HepG2 (cell line): ENCODE measurements around the gene GDF15. TPM values are rescaled to one million over a fixed set of nuclear protein-coding genes. Genes with fewer than 3 reads are reported as not detected.
A peak's percentile ranks its signal among the peaks of the same experiment; 100 is the strongest.

ENCODE experiments used
- CENPX ChIP-seq: sonication (generic); formaldehyde crosslinking; IDR thresholded peaks from 2 replicates; pipeline ENCODE4 v1.9.0; 2021; ENCODE audit warnings: mild to moderate bottlenecking, missing genetic modification reagents, moderate library complexity
- FOXA1 ChIP-seq, 2 experiments: fragments of 450-650 bp in 1 of 2; sonication (generic) in 1 of 2; formaldehyde crosslinking in 1 of 2; IDR thresholded peaks; 2 replicates each; pipeline versions ENCODE4 v1.4.0 to v1.6.1; 2016 to 2020; ENCODE audit warnings: missing genetic modification reagents in 1 of 2
- MEF2D ChIP-seq: sonication (generic); formaldehyde crosslinking; IDR thresholded peaks from 2 replicates; pipeline ENCODE4 v1.5.1; 2020; ENCODE audit warnings: mild to moderate bottlenecking, missing genetic modification reagents
- RAD21 ChIP-seq: fragments of 450-650 bp; formaldehyde crosslinking; IDR thresholded peaks from 2 replicates; pipeline ENCODE4 v1.5.0; 2020; ENCODE audit warnings: mild to moderate bottlenecking
- ZFP82 ChIP-seq: sonication (generic); formaldehyde crosslinking; IDR thresholded peaks from 2 replicates; pipeline ENCODE4 v1.5.1; 2020; ENCODE audit warnings: mild to moderate bottlenecking, missing genetic modification reagents, borderline replicate concordance
- ZFX ChIP-seq: sonication (generic); formaldehyde crosslinking; IDR thresholded peaks from 2 replicates; pipeline ENCODE4 v1.4.0; 2020; ENCODE audit warnings: mild to moderate bottlenecking, low read depth, missing genetic modification reagents, moderate library complexity
- ZNF232 ChIP-seq: sonication (generic); formaldehyde crosslinking; IDR thresholded peaks from 2 replicates; pipeline ENCODE4 v1.4.0; 2020; ENCODE audit warnings: missing genetic modification reagents, borderline replicate concordance
- ZNF326 ChIP-seq: sonication (generic); formaldehyde crosslinking; IDR thresholded peaks from 2 replicates; pipeline ENCODE4 v1.4.0; 2020; ENCODE audit warnings: missing genetic modification reagents, borderline replicate concordance
- ZNF652 ChIP-seq: IDR thresholded peaks from 2 replicates; pipeline ENCODE4 v1.6.1; 2016; ENCODE audit warnings: low read depth, borderline replicate concordance
- ZNF660 ChIP-seq: sonication (generic); formaldehyde crosslinking; IDR thresholded peaks from 2 replicates; pipeline ENCODE4 v1.5.1; 2020; ENCODE audit warnings: mild to moderate bottlenecking, low read depth, missing genetic modification reagents, borderline replicate concordance
- polyA plus RNA-seq, 8 experiments: library from polyadenylated mRNA; depleted of rRNA in 3 of 8; stranded (reverse) in 7 of 8; unstranded in 1 of 8; fragments of >200 nt; fragmentation: Illumina TruSeq in 4 of 8; extraction: Trizol in 4 of 8; gene quantifications; 2 replicates each; pipeline versions ENCODE4 v1.2.1 to v1.2.3, GENCODE V29; 2011 to 2016; ENCODE audit warnings: low read depth in 4 of 8, missing spikeins in 1 of 8, mixed read lengths in 1 of 8; ENCODE audit not compliant: insufficient read depth in 1 of 8
- total RNA-seq, 5 experiments: library from RNA; depleted of rRNA; stranded (reverse); fragments of >200 nt; fragmentation: Illumina TruSeq; extraction: Trizol; gene quantifications; 2 replicates each; pipeline ENCODE4 v1.2.3, GENCODE V29; 2016; ENCODE audit warnings: low read depth in 1 of 5
- TF ChIP-seq, protein P1 (sequence below): IDR thresholded peaks from 2 replicates; pipeline ENCODE4 v1.6.1; 2012; ENCODE audit warnings: inconsistent platforms
- TF ChIP-seq, protein P2 (sequence below): sonication (generic); formaldehyde crosslinking; IDR thresholded peaks from 2 replicates; pipeline ENCODE4 v1.4.0; 2020; ENCODE audit warnings: missing genetic modification reagents, borderline replicate concordance
- TF ChIP-seq, protein P3 (sequence below): sonication (generic); formaldehyde crosslinking; IDR thresholded peaks from 2 replicates; pipeline ENCODE4 v1.4.0; 2020; ENCODE audit warnings: missing genetic modification reagents, mild to moderate bottlenecking, borderline replicate concordance
- TF ChIP-seq, protein P4 (sequence below): sonication (generic); formaldehyde crosslinking; IDR thresholded peaks from 2 replicates; pipeline ENCODE4 v1.4.0; 2020; ENCODE audit warnings: mild to moderate bottlenecking, missing genetic modification reagents
- TF ChIP-seq, protein P5 (sequence below): sonication (generic); formaldehyde crosslinking; IDR thresholded peaks from 2 replicates; pipeline ENCODE4 v1.4.0; 2020; ENCODE audit warnings: mild to moderate bottlenecking, missing genetic modification reagents
- TF ChIP-seq, protein P6 (sequence below): sonication (generic); formaldehyde crosslinking; IDR thresholded peaks from 2 replicates; pipeline ENCODE4 v1.4.0; 2020; ENCODE audit warnings: low read depth, mild to moderate bottlenecking, missing genetic modification reagents
- TF ChIP-seq, protein P7 (sequence below): sonication (generic); formaldehyde crosslinking; IDR thresholded peaks from 2 replicates; pipeline ENCODE4 v1.4.0; 2020; ENCODE audit warnings: missing genetic modification reagents, borderline replicate concordance

The GDF15 gene
- total and polyA plus RNA-seq, 2 of the 13 experiments (the other 11 are each of a cell fraction or from before 2014, with no cell fraction given) = 146 to 422 TPM

DNA sequence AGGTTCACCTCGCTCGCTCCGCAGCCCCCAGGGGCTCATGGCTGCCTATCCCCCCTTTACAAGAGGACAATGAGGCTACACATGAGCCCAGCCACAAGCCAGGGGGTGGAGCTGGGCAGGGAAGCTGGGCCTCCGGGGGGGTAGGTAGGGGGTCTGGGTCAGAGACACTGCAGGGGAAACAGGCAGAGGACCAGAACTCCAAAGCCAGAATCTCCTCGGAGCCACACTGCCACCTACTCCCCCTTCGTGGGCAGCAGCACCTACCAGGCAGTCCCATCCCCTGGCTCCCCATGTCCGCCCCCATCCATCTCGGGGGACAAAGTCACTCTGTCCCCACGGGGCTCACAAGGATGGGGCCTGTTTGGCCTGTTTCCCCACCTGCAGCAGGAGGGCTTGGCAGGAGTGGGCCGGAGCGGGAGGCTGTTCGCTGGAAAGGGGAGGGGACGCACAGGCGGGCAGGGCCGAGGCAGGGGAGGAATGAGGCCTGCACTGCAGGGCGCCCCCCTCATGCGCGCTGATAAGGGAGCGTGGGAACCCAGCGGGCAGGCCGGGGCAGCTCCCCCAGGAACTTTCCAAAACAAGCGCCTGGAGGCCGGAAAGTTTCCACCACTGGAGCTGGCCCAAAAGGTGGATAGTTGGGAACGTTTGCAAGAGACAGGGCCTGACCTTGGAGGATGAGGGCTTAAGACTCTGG is 52.5 kb downstream of the GDF15 start (continued):
- TF ChIP-seq, protein P1, sequence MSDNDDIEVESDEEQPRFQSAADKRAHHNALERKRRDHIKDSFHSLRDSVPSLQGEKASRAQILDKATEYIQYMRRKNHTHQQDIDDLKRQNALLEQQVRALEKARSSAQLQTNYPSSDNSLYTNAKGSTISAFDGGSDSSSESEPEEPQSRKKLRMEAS = peak; percentile 78
- no peak for TF ChIP-seq ZNF232 (CRISPR knock-in tag)
- TF ChIP-seq, protein P2, sequence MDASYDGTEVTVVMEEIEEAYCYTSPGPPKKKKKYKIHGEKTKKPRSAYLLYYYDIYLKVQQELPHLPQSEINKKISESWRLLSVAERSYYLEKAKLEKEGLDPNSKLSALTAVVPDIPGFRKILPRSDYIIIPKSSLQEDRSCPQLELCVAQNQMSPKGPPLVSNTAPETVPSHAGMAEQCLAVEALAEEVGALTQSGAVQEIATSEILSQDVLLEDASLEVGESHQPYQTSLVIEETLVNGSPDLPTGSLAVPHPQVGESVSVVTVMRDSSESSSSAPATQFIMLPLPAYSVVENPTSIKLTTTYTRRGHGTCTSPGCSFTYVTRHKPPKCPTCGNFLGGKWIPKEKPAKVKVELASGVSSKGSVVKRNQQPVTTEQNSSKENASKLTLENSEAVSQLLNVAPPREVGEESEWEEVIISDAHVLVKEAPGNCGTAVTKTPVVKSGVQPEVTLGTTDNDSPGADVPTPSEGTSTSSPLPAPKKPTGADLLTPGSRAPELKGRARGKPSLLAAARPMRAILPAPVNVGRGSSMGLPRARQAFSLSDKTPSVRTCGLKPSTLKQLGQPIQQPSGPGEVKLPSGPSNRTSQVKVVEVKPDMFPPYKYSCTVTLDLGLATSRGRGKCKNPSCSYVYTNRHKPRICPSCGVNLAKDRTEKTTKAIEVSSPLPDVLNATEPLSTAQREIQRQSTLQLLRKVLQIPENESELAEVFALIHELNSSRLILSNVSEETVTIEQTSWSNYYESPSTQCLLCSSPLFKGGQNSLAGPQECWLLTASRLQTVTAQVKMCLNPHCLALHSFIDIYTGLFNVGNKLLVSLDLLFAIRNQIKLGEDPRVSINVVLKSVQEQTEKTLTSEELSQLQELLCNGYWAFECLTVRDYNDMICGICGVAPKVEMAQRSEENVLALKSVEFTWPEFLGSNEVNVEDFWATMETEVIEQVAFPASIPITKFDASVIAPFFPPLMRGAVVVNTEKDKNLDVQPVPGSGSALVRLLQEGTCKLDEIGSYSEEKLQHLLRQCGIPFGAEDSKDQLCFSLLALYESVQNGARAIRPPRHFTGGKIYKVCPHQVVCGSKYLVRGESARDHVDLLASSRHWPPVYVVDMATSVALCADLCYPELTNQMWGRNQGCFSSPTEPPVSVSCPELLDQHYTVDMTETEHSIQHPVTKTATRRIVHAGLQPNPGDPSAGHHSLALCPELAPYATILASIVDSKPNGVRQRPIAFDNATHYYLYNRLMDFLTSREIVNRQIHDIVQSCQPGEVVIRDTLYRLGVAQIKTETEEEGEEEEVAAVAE (CRISPR knock-in tag) = no peak
- 0 out of 2 replicates have a peak, but pooled peaks have one; percentile 30 for TF ChIP-seq MEF2D
- TF ChIP-seq ZNF652 (CRISPR knock-in tag) = no peak
- TF ChIP-seq ZFP82 (CRISPR knock-in tag) = no peak
- TF ChIP-seq, protein P3, sequence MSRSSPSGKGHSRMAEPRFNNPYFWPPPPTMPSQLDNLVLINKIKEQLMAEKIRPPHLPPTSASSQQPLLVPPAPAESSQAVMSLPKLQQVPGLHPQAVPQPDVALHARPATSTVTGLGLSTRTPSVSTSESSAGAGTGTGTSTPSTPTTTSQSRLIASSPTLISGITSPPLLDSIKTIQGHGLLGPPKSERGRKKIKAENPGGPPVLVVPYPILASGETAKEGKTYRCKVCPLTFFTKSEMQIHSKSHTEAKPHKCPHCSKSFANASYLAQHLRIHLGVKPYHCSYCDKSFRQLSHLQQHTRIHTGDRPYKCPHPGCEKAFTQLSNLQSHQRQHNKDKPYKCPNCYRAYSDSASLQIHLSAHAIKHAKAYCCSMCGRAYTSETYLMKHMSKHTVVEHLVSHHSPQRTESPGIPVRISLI (CRISPR knock-in tag) = no peak
- TF ChIP-seq, protein P4, sequence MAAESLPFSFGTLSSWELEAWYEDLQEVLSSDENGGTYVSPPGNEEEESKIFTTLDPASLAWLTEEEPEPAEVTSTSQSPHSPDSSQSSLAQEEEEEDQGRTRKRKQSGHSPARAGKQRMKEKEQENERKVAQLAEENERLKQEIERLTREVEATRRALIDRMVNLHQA (CRISPR knock-in tag) = no peak
- TF ChIP-seq, protein P5, sequence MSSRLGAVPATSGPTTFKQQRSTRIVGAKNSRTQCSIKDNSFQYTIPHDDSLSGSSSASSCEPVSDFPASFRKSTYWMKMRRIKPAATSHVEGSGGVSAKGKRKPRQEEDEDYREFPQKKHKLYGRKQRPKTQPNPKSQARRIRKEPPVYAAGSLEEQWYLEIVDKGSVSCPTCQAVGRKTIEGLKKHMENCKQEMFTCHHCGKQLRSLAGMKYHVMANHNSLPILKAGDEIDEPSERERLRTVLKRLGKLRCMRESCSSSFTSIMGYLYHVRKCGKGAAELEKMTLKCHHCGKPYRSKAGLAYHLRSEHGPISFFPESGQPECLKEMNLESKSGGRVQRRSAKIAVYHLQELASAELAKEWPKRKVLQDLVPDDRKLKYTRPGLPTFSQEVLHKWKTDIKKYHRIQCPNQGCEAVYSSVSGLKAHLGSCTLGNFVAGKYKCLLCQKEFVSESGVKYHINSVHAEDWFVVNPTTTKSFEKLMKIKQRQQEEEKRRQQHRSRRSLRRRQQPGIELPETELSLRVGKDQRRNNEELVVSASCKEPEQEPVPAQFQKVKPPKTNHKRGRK (CRISPR knock-in tag) = no peak
- TF ChIP-seq FOXA1 (IDR thresholded peaks at IDR 0.05) = no peak
- TF ChIP-seq FOXA1 (CRISPR knock-in tag; IDR thresholded peaks at IDR 0.05) = no peak
- peak; percentile 94 for TF ChIP-seq ZFX
- TF ChIP-seq ZNF660 (CRISPR knock-in tag) = no peak
- no peak for TF ChIP-seq RAD21 (CRISPR knock-in tag)
- TF ChIP-seq, protein P6, sequence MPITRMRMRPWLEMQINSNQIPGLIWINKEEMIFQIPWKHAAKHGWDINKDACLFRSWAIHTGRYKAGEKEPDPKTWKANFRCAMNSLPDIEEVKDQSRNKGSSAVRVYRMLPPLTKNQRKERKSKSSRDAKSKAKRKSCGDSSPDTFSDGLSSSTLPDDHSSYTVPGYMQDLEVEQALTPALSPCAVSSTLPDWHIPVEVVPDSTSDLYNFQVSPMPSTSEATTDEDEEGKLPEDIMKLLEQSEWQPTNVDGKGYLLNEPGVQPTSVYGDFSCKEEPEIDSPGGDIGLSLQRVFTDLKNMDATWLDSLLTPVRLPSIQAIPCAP (CRISPR knock-in tag) = no peak
- no peak for TF ChIP-seq ZNF326 (CRISPR knock-in tag)
- no peak for TF ChIP-seq CENPX
- TF ChIP-seq, protein P7, sequence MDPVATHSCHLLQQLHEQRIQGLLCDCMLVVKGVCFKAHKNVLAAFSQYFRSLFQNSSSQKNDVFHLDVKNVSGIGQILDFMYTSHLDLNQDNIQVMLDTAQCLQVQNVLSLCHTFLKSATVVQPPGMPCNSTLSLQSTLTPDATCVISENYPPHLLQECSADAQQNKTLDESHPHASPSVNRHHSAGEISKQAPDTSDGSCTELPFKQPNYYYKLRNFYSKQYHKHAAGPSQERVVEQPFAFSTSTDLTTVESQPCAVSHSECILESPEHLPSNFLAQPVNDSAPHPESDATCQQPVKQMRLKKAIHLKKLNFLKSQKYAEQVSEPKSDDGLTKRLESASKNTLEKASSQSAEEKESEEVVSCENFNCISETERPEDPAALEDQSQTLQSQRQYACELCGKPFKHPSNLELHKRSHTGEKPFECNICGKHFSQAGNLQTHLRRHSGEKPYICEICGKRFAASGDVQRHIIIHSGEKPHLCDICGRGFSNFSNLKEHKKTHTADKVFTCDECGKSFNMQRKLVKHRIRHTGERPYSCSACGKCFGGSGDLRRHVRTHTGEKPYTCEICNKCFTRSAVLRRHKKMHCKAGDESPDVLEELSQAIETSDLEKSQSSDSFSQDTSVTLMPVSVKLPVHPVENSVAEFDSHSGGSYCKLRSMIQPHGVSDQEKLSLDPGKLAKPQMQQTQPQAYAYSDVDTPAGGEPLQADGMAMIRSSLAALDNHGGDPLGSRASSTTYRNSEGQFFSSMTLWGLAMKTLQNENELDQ (CRISPR knock-in tag) = no peak
